Fibroblast of the aortic adventitia (primary cell): ENCODE results near the gene SGCA. TPM values are rescaled to one million over a fixed set of nuclear protein-coding genes. Genes with fewer than 3 reads are reported as not detected.
A peak's percentile ranks its signal among the peaks of the same experiment; 100 is the strongest.

Source experiments
- DNase-seq: peaks from one replicate; pipeline ENCODE4 v3.0.0-alpha.2; 2010; ENCODE audit warnings: low read depth
- H3K4me3 ChIP-seq: 2 replicates; pipeline ENCODE4 v1.5.1; 2011; ENCODE audit warnings: low read depth, mild to moderate bottlenecking, control low read depth, low read length, moderate library complexity
- total RNA-seq: library from RNA; depleted of rRNA; stranded (reverse); fragments of >200 nt; gene quantifications from 2 replicates; pipeline ENCODE4 v1.2.3, GENCODE V29; 2012; ENCODE audit warnings: low replicate concordance
- TF ChIP-seq, protein P1 (sequence below): IDR thresholded peaks from 2 replicates; pipeline ENCODE4 v1.5.1; 2011; ENCODE audit warnings: mild to moderate bottlenecking, low read length, control low read depth, inconsistent platforms; ENCODE audit not compliant: insufficient read depth

Gene SGCA
- total RNA-seq, 1 donor = 0.90 TPM

DNA sequence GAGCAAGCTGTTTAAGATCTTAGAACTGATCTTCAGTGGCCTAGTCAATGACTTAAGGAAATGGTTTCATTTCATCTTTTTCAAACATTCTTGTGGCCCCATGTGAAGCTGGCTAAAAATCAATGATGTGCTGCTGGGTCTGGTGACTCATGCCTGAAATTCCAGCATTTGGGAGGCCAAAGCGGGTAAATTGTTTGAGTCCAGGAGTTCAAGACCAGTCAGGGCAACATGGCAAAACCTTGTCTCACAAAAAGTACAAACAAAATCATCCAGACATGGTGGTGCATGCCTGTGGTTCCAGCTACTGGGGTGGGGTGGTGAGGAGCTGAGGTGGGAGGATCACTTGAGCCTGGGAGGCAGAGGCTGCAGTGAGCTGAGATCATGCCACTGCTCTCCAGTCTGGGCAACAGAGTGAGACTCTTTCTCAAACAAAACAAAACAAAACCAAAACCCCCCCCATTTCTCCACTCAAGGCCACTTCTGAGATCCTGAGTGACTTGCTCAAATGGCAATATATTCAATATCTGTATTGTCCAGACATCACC is 53.0 kb downstream of the SGCA start:
- H3K4me3 ChIP-seq = peak overlapping the region; percentile 29
- TF ChIP-seq, protein P1, sequence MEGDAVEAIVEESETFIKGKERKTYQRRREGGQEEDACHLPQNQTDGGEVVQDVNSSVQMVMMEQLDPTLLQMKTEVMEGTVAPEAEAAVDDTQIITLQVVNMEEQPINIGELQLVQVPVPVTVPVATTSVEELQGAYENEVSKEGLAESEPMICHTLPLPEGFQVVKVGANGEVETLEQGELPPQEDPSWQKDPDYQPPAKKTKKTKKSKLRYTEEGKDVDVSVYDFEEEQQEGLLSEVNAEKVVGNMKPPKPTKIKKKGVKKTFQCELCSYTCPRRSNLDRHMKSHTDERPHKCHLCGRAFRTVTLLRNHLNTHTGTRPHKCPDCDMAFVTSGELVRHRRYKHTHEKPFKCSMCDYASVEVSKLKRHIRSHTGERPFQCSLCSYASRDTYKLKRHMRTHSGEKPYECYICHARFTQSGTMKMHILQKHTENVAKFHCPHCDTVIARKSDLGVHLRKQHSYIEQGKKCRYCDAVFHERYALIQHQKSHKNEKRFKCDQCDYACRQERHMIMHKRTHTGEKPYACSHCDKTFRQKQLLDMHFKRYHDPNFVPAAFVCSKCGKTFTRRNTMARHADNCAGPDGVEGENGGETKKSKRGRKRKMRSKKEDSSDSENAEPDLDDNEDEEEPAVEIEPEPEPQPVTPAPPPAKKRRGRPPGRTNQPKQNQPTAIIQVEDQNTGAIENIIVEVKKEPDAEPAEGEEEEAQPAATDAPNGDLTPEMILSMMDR = no peak
- DNase-seq = peak; percentile 97

DNA sequence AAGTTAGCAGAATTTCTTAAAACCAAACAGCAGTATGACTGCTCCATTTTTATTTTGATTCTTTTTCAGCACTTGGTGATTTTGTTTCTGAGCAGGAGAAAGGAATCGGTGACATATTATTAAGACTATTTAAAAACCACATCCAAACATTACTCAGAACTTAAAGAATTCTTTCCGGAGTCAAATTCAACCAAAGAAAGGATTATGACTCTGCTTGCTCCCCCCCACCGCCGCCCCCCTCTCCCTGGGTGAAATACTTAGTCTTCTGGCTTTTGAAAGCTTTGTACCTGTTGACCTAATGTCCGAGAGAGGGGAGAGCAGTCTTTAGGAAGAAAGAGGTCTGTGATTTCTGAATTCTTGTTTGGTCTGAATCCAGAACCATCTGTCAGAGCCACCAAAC is 53.5 kb downstream of the SGCA start:
- TF ChIP-seq, protein P1 = no peak

DNA sequence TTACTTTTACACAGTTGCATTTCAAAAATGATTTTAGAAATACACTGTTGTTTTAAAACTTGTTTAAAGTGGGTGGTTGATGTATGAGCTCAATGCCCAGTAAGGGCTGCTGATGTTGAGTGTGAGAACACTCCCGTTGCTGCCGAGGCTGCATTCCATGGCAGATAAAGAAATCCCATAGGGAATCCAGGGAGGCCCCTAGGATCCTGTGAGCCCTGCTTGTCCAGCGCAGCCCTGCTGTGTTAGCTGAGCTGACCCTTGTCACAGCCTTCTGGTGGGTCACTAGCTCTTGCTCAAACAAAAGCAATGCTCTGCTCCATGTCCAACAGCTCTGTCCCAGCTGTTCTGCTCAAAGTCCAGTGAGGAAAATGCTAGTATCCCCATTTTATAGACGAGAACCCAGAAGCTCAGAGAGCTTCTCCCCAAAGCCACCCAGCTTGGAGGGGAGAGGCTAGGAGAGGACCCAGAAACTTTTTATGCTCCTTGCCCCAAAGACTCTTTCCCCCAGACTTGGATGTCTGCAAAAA is 54.2 kb downstream of the SGCA start:
- peak overlapping the region; percentile 47 for H3K4me3 ChIP-seq
- TF ChIP-seq, protein P1 = no peak
- DNase-seq = peak; percentile 91

More for the DNA sequence above, 53.5 kb downstream of the SGCA start:
- DNase-seq = peak; percentile 88
- H3K4me3 ChIP-seq = peak overlapping the region; percentile 47

DNA sequence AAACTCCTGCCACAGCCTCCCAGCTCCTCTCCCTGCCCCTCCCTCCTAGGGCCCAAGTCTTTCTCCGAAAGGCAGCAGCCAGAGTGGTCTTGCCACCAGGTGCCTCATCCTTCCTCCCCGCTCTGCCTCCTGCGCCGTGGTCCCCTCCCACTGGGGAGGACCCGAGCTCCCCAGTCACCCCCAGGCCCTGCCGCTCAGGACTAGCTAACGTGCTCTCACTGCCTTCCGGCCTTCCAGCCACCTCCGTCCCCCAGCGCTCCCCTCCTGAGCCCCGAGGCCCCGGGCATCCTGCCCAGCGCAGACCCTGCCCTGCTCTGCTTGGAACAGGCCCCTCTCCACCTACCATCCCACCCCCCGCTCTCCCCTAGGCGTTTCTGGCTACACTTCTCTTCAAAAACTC is 55.0 kb downstream of the SGCA start:
- TF ChIP-seq, protein P1 = no peak
- DNase-seq = no peak
- H3K4me3 ChIP-seq = no peak overlapping the region

DNA sequence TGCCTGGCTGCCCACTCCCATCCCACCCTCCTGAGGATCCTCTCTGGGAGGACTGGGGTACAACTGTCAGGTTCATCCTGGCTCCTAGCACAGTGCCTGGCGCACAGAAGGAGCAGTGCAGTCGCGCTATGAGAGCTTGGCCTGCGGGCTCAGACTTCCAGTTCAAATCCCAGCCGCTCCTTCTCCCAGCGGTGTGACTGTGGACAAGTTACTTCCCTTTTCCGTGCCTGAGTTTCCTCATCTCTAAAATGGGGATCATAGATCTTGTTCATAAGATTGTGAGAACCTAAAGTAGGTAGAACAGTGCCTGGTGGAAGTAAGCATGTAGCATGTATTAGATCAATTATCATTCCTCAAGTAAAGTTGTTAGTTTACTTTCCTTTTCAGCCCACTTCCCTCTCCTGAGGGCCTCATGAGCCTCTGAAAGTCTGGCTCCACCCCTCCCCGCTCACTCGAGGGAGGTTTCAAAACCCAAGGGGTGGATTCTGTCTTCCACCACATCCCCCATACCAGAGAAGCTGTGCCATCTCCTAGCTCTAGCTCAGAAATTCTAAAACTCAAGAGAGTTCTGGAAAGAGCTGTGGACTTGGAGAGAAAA is 55.6 kb downstream of the SGCA start:
- H3K4me3 ChIP-seq = no peak overlapping the region
- TF ChIP-seq, protein P1 = no peak
- DNase-seq = peak; percentile 65

DNA sequence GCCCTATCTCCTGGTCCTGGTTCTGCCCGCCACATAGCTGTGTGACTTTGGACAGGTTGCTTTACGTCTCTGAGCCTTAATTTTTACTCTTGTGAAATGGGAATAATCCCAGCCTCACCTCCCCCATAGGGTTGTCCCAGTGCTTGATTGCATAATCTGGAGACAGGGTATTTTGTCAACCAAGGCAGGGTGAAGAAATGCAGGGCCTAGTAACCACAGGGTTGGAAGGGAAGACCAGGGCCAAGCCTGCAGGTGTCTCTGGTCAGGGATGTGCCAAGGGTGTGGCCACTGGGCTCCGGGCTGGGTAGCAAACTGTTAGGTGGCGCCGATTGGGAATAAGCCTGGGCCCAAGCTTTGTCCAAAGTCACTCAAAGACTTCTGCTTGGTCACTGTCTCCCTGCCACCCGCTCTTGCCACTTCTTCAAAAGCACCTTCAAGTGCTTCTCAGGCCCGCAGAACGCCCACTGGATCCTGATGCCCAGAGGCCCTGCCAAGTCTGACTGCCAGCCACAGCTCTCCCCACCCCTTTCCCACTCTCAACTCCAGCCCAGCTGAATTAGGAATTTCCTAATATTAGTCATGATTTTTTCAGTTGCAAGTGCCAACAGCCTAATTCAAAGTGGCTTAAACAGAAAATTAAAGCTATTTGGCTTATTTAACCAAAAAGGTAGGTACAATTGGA is 56.2 kb downstream of the SGCA start:
- DNase-seq = peak; percentile 93
- no peak overlapping the region for H3K4me3 ChIP-seq
- TF ChIP-seq, protein P1 = no peak
